ENCODE data around the gene INMT. TPM values are rescaled to one million over a fixed set of nuclear protein-coding genes. Genes with fewer than 3 reads are reported as not detected.
"Not testable (repeated sequence)": the region's sequence is repeated elsewhere in the genome, so short reads cannot be mapped to it uniquely, and the experiment has no call there.

The INMT gene
- total and polyA plus RNA-seq, 2 donors, result 12.8 to 24.8 TPM

DNA sequence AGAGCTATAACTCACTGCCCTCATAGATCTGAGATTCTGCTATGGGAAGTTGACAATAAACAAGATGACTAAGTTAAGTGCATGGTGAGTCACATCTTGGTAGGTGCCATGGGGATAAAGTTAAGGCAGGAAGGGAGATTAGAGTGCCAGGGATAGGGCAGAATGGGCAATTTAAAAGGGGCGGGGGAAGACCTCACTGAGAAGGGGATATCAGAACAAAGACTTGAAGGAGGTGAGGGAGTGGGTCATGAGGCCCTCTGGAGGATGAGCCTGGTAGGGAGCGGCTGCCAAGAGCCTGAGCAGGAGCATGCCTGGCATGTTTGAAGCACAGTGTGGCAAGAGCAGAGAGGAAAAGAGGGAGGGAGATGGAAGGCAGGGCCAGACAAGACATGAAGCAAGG is 34.8 kb upstream of the INMT start:
- Histone ChIP-seq H3K36me3 (ENCODE audit: insufficient read depth) (no peaks in the 10 kb centered on the region), H3K4me3 (ENCODE audit: low read depth, low read length) (no peak overlapping the region), H3K4me1 (ENCODE audit: insufficient read depth) (no peaks in the 10 kb centered on the region), H3K27ac (ENCODE audit: low read depth) (no peak overlapping the region)
- 63% methylated on average over 2 of the region's 2 CpGs for WGBS
- no peak for DNase-seq (ENCODE audit: extremely low spot score)

DNA sequence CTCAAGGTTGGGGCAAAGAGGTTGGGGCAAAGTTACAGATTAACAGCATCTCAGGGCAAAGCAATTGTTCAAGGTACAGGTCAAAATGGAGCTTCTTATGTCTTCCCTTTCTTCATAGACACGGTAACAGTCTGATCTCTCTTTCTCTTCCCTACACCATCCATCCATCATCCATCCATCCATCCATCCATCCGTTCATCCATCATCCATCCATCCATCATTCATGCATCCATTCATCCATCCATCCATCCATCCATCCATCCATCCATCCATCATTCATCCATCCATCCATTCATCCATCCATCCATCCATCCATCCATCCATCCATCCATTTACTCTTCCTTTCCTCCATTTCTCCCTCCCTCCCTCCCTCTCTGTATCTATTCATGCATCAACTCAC is 32.5 kb upstream of the INMT start:
- H3K4me3 ChIP-seq (ENCODE audit: low read depth, low read length); H3K27ac ChIP-seq (ENCODE audit: low read depth); DNase-seq (ENCODE audit: extremely low spot score); H3K36me3 ChIP-seq (ENCODE audit: insufficient read depth); H3K4me1 ChIP-seq (ENCODE audit: insufficient read depth): not testable (repeated sequence)
- 85% methylated on average over 2 of the region's 2 CpGs for WGBS

DNA sequence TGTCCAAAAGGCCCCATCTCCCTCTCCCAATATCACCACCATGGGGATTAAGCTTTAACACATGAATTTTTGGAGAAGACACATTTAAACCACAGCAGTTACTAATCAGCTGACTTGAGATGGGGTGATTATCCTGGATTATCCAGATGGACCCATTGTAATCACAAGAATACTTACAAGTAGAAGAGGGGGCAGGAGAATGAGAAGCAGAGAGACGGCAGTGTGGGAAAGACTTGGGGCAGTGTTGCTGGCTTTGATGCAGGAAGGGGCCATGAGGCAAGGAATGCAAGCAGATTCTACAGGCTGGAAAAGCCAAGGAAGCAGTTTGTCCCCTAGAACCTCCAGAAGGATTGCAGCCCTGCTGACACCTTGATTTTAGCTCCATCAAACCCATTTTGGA is 30.7 kb upstream of the INMT start:
- 77% methylated on average over 1 of the region's 1 CpG for WGBS
- H3K4me1 ChIP-seq (ENCODE audit: insufficient read depth), result no peaks in the 10 kb centered on the region
- DNase-seq (ENCODE audit: extremely low spot score), result no peak

DNA sequence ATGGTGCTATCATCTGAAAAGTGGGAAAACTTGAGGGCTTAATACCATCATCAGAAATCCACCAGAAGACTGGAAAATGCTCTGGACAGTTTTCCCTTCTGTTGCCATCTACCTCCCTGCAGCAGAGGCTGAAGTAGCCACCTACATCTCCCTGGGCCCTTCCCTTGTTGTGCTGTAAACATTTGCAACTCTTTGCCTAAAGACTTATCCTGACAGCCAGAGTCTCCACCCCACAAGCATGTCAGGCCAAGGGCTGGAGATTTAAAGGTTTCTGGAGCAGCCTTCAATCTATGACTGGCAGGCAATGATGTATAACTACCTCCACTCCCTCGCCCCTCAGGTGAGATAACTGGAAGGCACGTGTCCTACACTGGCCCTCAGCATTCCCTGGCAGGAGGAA is 29.7 kb upstream of the INMT start:
- DNase-seq (ENCODE audit: extremely low spot score), result no peak
- no peak overlapping the region for H3K27ac ChIP-seq (ENCODE audit: low read depth)
- 72% methylated on average over 2 of the region's 2 CpGs for WGBS
- H3K36me3 ChIP-seq (ENCODE audit: insufficient read depth), result no peaks in the 10 kb centered on the region
- H3K4me3 ChIP-seq (ENCODE audit: low read depth, low read length), result no peak overlapping the region
- no peaks in the 10 kb centered on the region for H3K4me1 ChIP-seq (ENCODE audit: insufficient read depth)

More for the DNA sequence above, 30.7 kb upstream of the INMT start:
- Histone ChIP-seq H3K36me3 (ENCODE audit: insufficient read depth) (no peaks in the 10 kb centered on the region), H3K27ac (ENCODE audit: low read depth) (no peak overlapping the region), H3K4me3 (ENCODE audit: low read depth, low read length) (no peak overlapping the region)

DNA sequence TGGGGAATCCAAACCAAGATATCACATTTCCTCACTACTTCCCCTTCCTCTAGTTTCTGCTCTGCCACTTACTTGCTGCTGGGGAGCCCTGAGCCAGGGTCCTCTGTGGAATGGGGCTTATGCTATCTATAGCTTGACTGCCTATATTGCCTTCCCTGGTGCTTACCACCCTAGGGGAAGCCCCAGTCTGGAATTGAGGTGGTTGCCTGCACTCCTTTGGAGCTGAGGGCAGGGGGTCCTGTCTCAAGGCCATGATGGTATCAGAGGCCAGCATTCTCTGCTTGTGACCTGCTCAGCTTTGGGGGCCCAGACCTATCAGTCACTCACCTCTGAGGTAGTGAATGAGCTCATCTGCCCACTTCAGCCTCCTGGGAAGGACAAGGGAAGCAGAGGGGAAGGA is 29.3 kb upstream of the INMT start:
- no peaks in the 10 kb centered on the region for H3K4me1 ChIP-seq (ENCODE audit: insufficient read depth)
- H3K4me3 ChIP-seq (ENCODE audit: low read depth, low read length), result no peak overlapping the region
- no peak overlapping the region for H3K27ac ChIP-seq (ENCODE audit: low read depth)
- H3K36me3 ChIP-seq (ENCODE audit: insufficient read depth), result no peaks in the 10 kb centered on the region
- no peak for DNase-seq (ENCODE audit: extremely low spot score)

DNA sequence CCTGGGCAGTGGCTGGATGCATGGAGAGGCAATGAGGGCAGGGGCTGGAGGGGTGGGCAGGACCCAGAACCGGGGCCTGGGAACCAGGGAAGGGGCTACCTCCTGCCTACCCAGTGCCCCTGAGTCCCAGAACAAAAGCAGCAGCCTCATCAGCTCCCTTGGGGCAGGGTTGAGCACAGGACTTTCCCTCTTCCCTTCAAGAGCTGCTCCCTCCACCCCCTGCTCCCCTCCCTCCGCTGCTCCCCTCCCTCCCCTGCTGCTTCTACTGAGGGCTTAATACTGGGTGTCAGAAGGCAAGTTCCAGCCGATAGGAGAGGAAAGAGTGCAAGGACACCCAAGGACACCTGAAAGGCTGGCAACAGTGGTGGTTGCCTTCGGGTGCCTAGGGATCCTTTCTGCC is 28.2 kb upstream of the INMT start:
- WGBS, result 58% methylated on average over 4 of the region's 4 CpGs
- Histone ChIP-seq H3K4me3 (ENCODE audit: low read depth, low read length) (no peak overlapping the region), H3K27ac (ENCODE audit: low read depth) (no peak overlapping the region), H3K4me1 (ENCODE audit: insufficient read depth) (no peaks in the 10 kb centered on the region), H3K36me3 (ENCODE audit: insufficient read depth) (no peaks in the 10 kb centered on the region)
- no peak for DNase-seq (ENCODE audit: extremely low spot score)

DNA sequence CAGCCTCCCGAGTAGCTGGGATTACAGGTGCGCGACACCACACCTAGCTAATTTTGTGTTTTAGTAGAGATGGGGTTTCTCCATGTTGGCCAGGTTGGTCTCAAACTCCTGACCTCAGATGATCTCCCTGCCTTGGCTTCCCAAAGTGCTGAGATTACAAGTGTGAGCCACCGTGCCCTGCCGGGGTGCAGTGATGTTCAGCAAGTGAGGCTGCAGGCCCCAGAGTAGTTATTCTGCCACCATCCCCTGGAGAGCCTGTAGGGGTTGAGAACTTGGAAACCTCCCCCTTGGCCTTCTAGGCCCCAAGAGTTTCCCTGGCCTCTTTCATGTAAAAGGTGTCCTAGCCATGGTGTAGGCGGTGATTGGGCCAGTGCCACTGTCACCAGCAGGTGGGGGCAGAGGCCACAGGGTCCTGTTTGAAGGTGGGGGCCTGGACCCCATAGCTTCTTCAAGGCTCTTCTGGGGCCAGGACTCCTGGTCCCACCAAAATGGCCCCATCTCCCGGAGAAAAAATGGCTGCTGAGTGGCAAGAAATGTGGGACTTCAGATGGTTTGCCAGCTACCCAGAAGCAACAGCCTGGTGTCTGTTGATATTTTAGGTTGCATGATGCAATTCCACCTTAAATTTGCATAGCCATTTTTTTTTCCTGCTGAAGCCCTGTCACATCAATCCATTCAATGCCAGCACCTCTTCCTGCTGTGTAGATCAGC is 25.5 kb upstream of the INMT start:
- H3K27ac ChIP-seq (ENCODE audit: low read depth), result no peak overlapping the region
- WGBS, result 94% methylated on average over 7 of the region's 7 CpGs
- no peak for DNase-seq (ENCODE audit: extremely low spot score)
- no peaks in the 10 kb centered on the region for H3K4me1 ChIP-seq (ENCODE audit: insufficient read depth)
- no peaks in the 10 kb centered on the region for H3K36me3 ChIP-seq (ENCODE audit: insufficient read depth)
- H3K4me3 ChIP-seq (ENCODE audit: low read depth, low read length), result no peak overlapping the region

DNA sequence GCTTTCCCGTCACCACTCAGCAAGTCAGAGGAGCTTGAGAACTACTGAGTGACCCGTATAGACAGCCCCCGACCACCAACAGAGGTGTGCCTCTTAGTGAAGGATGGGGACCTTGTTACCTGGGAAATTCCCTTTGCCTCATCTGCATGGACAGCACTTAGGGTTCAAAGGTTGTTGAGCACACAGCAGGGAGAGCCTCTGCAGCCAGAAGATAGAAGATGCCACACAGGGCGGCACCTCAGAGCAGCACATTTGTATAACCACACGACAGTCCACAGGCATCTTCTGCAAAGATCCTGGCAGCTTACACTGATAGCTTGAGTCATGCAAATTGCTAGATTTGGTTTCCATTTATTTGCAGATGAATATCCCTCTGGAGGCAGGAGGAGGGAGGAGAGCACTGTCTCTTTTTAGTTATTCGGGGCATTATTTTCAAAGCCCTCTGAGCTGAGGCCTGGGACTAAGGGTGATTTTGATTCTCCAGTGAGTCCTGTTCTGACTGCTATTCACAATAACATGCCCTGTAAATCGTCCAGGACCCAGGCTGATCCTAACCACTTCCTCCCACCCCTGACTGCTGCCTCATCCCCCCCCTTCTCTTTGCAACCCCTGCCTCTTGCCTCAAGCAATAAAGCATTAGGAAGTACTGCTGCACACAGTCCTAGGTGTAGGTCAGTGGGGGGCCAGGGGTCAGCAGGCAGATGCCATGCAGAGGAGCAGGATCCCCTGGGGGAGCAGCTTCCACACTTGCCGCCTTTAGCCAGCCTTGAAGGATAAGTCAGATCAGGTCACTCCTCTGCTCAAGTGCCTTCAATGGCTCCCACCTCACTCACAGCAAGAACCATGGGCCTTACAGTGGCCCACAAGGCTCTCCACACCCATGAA is 24.6 kb upstream of the INMT start:
- no peaks in the 10 kb centered on the region for H3K4me1 ChIP-seq (ENCODE audit: insufficient read depth)
- no peak for DNase-seq (ENCODE audit: extremely low spot score)
- H3K4me3 ChIP-seq (ENCODE audit: low read depth, low read length), result no peak overlapping the region
- no peak overlapping the region for H3K27ac ChIP-seq (ENCODE audit: low read depth)
- 59% methylated on average over 8 of the region's 8 CpGs for WGBS
- H3K36me3 ChIP-seq (ENCODE audit: insufficient read depth), result no peaks in the 10 kb centered on the region

DNA sequence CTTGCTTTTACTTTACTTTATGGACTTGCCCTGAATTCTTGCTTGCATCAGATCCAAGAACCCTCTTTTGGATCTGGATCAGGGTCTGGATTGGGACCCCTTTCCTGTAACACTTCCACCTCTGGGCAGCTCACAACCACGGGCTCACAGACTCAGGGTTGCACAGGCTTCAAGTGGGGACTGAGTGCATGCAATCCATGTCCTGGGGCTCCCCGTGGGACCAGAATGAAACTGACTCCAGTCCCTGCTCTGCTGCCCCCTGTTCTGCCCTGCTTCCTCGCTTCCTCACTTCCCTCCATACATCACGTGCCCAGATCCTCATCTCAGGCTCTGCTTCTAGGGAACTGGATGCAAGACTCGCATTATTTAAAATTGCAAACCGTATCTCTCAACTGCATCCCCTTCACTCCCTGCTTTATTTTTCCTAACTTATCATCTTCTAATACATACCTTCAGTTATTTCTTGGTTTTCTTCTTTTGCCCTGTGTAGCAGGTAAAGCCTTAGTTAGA is 23.3 kb upstream of the INMT start:
- Histone ChIP-seq H3K27ac (ENCODE audit: low read depth) (no peak overlapping the region), H3K4me3 (ENCODE audit: low read depth, low read length) (no peak overlapping the region), H3K36me3 (ENCODE audit: insufficient read depth) (no peaks in the 10 kb centered on the region), H3K4me1 (ENCODE audit: insufficient read depth) (no peaks in the 10 kb centered on the region)
- DNase-seq (ENCODE audit: extremely low spot score), result no peak
- 68% methylated on average over 6 of the region's 6 CpGs for WGBS

DNA sequence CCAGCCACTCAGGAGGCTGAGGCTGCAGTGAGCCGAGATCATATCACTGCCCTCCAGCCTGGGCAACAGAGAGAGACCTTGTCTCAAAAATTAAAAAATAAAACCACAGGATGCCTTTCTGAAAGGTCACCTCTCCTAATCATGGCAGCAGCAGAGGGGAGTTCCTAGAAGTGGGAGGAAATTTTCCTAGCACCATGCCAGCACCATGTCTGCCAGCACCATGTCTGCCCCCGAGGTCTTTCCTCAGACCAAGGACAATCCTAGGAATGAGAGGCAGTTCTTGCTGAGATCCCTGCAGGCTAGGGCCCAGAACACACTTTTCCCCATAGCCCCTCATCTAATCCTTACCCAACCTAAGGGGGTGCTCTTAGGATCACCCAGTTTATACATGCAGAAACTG is 22.3 kb upstream of the INMT start:
- Histone ChIP-seq H3K27ac (ENCODE audit: low read depth) (no peak overlapping the region), H3K4me3 (ENCODE audit: low read depth, low read length) (no peak overlapping the region), H3K36me3 (ENCODE audit: insufficient read depth) (no peaks in the 10 kb centered on the region), H3K4me1 (ENCODE audit: insufficient read depth) (no peaks in the 10 kb centered on the region)
- 73% methylated on average over 2 of the region's 2 CpGs for WGBS
- no peak for DNase-seq (ENCODE audit: extremely low spot score)

DNA sequence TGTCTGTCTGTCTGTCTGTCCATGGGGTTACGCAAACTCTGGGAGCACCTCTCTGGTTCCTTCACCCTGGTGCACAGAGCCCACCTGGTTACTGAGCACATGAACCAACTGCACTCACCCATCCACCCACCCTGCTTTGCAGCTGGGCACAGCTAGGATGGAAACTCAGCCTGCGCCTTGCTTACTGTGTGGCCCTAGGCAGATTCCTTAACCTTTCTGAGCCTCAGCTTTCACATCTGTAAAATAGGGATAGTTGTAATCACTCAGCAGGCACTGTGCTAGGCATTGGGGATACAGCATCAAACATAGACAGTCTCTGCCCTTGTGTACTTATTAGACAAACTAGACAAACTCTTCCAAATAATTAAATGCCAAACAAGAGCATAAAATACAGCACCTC is 21.8 kb upstream of the INMT start:
- no peak overlapping the region for H3K4me3 ChIP-seq (ENCODE audit: low read depth, low read length)
- no peaks in the 10 kb centered on the region for H3K36me3 ChIP-seq (ENCODE audit: insufficient read depth)
- H3K4me1 ChIP-seq (ENCODE audit: insufficient read depth), result no peaks in the 10 kb centered on the region
- no peak overlapping the region for H3K27ac ChIP-seq (ENCODE audit: low read depth)
- no peak for DNase-seq (ENCODE audit: extremely low spot score)
- WGBS, result 100% methylated on average over 2 of the region's 2 CpGs

DNA sequence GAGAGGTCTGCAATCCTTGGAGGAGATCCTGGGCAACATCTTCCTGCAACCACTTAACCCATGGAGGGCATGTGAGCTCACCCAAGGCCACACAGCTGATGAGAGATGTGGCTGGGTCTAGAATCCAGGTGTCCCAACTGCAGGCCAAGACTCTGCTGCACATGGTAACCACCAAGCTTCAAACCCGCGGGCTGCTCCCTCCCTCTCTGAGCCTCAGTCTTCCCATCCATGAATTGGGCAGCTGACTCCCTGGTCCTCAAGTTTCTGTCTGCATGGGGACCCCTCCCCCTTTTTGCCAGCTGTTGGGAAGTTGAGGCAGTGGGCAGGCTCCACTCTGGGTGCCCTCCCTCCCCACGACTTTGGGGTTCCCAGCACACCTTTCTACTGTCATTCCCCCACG is 20.9 kb upstream of the INMT start:
- Histone ChIP-seq H3K4me3 (ENCODE audit: low read depth, low read length) (no peak overlapping the region), H3K36me3 (ENCODE audit: insufficient read depth) (no peaks in the 10 kb centered on the region), H3K27ac (ENCODE audit: low read depth) (no peak overlapping the region), H3K4me1 (ENCODE audit: insufficient read depth) (no peaks in the 10 kb centered on the region)
- DNase-seq (ENCODE audit: extremely low spot score), result no peak
- WGBS, result 80% methylated on average over 4 of the region's 4 CpGs

DNA sequence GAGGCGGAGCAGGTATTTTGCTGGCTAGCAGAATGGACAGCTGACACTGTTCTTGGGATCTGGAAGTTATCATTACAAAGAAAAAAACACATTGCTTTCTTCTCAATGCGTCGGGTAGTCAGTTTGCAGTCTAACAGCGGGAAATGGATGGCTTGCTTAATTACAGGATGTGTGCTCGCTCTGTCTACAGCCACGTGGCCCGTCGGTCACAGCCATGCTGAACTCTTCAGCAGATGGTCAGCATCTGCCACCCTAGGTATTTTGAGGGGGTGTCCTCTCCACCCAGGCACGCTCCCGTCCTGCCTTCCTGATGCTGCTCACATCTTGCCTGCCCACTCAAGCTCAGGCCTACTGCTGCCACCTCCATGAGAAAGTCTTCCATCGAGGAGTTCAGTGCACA is 20.4 kb upstream of the INMT start:
- Histone ChIP-seq H3K4me3 (ENCODE audit: low read depth, low read length) (no peak overlapping the region), H3K36me3 (ENCODE audit: insufficient read depth) (no peaks in the 10 kb centered on the region), H3K4me1 (ENCODE audit: insufficient read depth) (no peaks in the 10 kb centered on the region), H3K27ac (ENCODE audit: low read depth) (no peak overlapping the region)
- no peak for DNase-seq (ENCODE audit: extremely low spot score)
- 57% methylated on average over 11 of the region's 11 CpGs for WGBS

DNA sequence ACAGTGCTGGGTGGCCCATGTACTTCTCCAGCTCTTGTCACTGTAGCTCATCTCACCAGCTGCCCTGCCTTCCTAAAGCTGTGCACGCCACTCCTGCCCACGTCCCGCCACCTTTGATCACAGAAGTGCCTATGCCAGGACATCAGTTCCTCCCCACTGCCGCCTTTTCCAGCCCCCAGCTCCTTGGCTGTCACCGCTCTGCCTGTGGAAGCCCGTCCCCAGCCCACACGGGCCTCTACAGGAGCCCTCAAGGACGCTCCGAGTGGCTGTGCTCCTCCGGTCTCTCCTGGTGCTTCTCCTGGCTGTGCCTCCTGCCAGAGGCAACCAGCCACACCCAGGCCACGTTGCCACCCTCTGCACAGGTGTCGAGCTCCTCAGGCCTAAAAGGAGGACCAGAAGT is 19.3 kb upstream of the INMT start:
- DNase-seq (ENCODE audit: extremely low spot score), result no peak
- Histone ChIP-seq H3K4me1 (ENCODE audit: insufficient read depth) (no peaks in the 10 kb centered on the region), H3K27ac (ENCODE audit: low read depth) (no peak overlapping the region), H3K36me3 (ENCODE audit: insufficient read depth) (no peaks in the 10 kb centered on the region), H3K4me3 (ENCODE audit: low read depth, low read length) (no peak overlapping the region)
- WGBS, result 88% methylated on average over 12 of the region's 12 CpGs
